Fibroblast of skin of abdomen (primary cell): ENCODE data around the gene IRX6. TPM values are rescaled to one million over a fixed set of nuclear protein-coding genes. Genes with fewer than 3 reads are reported as not detected.

Source experiments
- DNase-seq: peaks from one replicate; pipeline ENCODE4 v3.0.0-alpha.2; 2013
- polyA plus RNA-seq, 2 experiments: library from polyadenylated mRNA; unstranded; fragments of 120-200 nt; gene quantifications; one replicate each; pipeline ENCODE4 v1.2.1, GENCODE V29; 2013; ENCODE audit not compliant: insufficient read length in 2 of 2

Gene IRX6
- polyA plus RNA-seq (2013, experiment 1 of 2; ENCODE audit: insufficient read length): not detected
- not detected for polyA plus RNA-seq (2013, experiment 2 of 2; ENCODE audit: insufficient read length)

DNA sequence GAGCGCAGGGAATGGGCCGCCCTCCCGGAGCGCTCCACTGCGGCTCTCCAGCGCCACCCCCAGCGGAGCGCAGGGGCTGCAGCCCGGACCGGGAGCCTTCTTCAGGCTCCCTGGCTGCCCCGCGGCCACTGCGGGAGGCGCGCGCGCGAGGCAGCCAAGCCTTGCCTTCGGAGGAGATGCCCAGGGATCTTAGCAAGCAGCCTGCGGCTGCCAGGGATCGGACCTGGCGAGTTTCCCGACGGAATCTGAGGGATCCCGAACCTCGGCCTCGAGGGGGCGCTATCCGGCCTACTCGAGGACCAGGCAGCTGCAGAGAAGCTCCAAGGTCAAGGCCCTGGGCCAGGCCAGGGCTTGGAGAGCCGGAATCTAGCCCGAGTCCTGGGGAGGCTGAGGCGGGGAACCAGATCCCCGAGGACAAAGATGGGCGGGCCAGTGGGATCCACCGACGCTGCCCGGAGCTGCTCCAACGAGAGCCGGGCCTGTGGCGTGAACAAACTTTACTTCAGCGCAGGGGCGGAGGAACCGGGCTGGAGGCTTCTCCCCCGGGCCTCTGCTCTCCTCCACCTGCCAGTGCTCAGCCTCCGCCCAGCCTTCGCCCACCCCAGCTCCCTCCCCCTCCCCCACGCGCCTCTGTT lies at the start of gene IRX6:
IRX6 (plus strand) TSS at position 567 of the 635 bp plus-strand sequence. CDS start 889 bp downstream, outside the sequence.
- peak; percentile 34 for DNase-seq

DNA sequence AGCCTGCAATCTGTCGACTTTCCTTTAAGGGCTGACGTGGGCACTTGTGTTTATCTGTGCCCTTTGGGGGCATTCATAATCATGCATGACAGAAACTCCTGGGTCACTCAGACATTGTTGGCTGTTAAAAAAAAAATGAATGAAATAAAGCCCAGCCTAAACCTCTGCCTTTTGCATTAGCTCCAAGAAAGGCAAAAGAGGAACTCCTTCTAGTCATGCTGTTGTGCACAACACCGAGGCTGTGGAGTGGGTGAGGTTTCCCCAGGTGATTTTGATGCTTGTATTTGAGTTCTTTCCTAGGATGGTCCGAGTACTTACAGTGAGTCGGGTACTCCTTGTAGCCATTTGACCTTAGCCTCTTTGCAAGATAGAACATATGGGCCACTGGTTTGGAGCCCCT lies 49.6 kb upstream of the IRX6 start:
- DNase-seq: no peak

DNA sequence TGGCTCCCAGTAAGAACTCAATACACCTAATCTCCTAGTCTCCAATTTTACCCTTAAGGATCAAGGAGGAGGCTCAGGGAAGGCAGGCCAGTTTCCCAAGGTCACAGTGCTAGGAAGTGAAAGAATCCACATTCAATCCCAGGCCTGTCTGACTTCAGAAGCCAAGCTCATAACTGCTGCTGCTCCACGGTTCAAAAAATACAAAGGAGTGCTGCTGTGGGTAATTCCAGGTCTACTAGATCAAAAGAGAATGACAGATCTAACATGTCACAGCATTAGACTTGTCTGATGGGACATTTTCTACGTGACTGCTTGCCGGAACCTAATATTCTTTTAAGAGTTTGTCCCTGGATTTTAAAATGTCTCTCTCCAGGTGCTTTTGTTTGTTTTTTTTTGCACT lies 48.8 kb upstream of the IRX6 start:
- no peak for DNase-seq

DNA sequence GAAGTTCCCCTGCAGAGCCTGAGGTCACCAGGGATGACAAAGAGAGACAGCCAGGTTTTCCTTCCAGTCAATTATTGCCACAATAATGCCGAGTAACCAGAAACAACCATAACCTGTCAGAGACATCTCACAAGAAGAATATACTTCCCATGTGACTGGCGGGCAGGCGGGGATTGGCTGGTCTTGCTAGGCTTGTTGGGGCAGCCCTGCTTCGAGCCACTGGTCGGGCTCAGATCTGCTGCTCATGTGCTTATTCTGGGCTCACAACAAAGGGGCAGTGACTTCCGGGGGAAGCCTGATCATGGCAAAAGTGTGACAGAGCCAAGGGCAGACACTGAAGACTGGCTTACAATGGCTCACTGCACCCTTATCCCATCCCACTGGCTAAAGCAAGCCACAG lies 48.1 kb upstream of the IRX6 start:
- no peak for DNase-seq

DNA sequence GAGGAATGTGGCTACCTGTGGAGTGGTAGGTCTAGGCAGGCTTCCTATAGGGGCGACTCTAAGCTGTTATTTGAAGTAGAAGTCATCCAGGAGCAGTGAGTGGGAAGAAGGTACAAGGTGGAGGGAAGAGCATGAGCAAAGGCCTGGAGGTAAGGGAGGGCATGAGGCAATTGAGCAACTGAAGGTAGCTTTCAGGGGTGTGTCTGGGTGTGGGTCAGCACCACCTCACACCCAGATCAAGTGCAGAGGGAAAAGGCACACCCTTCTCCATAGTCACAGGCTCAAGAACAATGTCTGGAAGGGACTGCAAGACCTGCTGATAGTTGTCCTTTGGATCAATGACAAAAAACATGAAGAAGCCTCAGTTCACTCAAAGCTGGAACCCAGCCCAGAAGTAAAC lies 46.5 kb upstream of the IRX6 start:
- no peak for DNase-seq

DNA sequence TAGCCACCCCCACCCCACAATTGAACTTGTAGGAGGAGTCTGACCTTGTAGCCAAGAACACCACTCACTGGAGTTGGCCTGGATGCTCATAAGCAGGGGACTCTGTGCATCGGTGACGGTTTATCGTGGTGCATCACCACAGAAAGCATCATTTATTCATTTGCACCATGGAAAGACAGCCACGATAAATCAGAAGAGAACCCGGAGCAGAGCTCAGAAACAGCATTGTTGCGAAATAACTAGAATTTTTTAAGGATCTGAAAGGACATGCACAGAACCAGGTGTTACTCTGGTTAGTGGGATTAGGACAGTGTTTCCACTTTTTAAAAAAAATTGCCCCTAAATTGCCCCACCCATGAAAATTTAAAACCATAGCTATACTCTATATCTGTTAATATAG lies 44.4 kb upstream of the IRX6 start:
- DNase-seq: no peak

DNA sequence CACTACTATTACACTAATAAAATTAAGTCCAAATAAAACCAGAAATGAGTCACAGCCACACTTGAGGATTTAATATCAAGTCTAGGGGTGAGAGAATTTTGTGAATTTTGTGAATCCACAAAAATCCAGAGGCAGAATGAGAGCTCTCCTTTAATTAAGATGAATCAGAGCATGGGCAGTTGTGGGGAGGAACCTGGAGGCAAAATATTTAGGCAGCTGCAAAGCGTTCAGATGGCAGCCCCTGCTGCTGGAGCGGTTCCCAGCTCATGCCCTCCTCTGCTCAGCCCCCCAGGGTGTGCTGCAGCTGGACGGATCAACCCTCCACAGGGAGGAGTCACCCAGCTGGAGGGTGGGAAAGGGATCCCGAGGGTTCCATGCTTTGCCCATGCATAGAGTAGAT lies 43.4 kb upstream of the IRX6 start:
- peak; percentile 79 for DNase-seq

DNA sequence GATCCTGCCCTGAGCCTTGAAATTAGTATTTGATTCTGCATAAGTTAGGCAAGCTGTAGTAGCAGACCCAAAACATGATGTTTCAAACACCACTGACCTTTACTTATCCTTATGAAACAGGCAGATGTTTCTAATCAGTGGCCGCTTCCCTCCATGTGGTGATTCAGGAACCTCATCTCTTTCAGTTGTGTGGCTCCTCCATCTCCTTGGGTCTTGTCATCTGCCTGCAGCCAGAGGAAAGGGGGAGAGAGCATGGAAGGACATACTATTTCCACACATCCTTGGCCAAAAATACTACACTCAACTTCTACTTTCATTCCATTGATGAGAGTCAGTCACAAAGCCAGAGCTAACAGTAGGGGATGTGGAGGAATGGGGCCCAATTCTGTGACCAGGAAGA lies 41.6 kb upstream of the IRX6 start:
- peak; percentile 72 for DNase-seq

DNA sequence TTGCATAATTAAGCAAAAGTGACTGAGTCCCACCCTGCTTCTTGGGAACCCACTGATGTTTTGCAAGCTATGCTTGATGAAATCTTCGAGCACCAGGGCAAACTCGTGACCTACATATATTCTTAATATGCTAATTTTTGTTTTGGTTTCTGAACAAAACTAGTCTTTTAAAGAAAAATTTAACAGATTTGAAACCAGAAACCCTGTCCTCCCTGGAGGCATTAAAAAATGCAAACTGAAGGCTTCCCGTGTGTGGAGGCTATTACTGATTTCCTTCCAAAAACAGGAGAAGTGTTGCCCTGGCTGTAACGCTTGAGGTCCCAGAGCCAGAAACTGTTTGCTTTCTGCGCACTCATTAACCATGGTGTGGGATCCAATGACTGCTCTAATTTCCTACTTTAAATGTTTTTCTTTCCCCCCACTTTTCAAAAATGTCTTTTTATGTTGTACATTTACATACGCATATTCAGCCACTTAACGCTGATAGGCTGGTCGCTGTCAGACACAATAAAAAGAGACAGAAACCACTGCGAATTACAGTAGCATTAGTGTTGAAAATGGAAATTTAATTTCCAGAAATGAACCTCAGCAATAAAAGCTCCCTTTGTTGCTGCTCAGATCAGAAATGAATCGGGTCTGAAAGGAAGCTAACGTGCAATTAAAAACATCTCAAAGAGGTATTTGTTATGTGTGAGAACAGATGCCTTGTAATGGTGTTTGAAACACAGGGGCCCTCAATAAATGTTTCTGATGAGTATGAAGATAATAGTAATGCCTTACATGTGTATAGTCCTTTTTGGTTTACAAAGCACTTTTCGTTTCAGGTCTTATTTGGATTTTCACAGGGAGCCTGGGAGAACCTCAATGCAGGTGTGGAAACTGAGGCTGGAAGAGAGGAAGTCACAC lies 39.9 kb upstream of the IRX6 start:
- DNase-seq: no peak

DNA sequence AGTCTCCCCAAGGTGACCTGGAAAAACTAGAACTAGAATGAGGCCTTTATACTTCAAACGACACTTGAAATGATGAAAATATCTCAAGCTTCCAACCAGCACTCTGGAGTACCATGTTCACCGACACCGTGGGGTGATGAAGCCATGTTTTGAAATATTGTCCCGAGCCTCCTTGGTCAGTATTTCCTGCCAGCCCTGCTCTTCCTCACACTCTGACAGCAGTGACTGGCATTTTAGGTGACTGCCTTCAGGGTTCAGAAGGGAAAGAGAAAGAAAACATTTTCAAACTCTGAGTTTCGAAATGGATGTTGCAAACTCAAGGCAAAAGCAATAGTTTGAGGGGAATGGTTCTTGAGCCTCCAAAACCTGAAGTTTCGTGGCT lies 39.3 kb upstream of the IRX6 start:
- DNase-seq: no peak

DNA sequence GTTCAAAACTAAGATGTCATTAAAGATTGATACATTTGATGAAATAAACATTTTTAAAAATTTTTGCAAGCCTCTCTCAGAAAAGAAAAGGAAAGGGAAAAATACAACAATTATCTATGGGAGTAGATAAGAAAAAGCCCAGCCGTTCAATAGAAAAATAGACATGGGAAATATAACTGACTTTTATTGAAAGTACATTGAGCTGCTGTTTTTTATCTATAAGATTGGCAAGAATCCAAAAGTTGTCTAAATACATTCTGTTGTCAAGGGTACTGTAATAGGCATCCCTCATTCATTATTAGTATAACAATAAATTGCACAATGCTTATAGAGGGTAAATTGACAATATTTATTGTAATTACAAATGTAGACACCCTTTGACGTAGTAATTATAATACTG lies 38.4 kb upstream of the IRX6 start:
- DNase-seq: no peak

DNA sequence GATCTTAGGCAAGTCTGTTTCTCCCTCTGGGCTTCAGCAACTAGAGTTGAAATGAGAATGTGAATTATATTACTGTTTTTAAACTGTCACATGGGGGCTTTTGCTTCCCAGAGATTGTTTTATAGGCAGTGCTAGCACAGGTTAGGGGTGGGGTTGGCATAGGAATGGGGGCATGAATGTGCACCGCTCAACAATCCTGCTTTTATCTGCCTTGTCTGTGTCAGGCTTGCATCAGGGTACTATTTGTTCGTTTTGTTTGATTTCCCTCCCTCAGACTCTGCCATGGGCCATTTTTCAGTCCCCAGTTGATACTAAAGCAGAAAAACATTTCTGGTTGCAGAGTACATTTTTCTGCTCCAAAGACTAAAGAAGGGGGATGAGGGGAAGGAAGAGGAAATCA lies 34.6 kb upstream of the IRX6 start:
- DNase-seq: no peak

DNA sequence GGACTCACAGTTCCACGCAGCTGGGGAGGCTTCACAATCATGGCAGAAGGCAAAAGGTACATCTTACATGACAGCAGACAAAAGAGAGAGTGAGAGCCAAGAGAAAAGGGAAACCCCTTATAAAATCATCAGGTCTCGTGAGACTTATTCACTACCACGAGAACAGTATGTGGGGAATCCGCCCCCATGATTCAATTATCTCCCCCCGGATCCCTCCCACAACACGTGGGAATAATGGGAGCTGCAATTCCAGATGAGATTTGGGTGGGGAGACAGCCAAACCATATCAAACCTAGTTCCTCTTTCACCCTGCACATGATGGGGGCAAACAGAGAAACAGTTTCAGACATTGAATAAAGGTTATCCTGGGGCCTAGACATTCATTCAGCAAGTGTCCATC lies 32.2 kb upstream of the IRX6 start:
- no peak for DNase-seq

DNA sequence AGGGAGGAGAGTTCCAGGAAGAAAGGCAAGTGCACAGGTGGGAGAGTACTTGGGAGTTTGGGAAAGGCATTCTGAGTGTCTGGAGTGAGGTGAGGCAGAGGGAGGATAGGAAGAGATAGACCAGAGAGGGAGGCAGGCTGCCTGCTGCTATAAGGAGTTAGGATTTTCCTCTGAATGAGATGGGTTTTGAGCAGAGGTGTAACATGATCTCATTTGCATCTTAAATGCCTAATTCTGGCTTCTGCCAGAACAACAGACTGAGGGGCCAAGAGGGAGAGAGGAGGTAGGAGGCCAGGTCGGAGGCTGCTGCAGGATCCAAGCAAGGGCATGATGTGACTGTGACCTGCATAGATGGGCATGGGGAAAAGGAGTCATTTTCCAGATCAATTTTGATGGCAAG lies 31.5 kb upstream of the IRX6 start:
- DNase-seq: no peak

DNA sequence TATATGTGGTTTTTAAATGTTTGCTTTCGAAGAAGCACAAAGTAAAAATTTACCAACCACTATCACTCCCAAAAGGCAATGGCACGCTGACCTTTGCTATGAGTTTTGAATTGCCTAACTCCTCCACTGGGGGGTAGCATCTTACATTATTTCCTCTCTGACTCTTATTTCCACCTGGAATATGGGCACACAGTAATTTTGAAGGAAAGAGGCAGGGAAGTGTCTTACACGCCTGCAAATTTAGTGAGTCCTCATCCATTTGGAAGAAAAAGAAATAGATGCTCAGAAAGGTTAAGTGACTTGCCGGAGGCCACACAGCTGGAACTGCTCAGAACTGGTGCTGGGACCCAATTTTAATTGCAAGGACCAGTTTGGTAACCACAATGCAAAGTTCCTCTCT lies 29.9 kb upstream of the IRX6 start:
- DNase-seq: no peak

DNA sequence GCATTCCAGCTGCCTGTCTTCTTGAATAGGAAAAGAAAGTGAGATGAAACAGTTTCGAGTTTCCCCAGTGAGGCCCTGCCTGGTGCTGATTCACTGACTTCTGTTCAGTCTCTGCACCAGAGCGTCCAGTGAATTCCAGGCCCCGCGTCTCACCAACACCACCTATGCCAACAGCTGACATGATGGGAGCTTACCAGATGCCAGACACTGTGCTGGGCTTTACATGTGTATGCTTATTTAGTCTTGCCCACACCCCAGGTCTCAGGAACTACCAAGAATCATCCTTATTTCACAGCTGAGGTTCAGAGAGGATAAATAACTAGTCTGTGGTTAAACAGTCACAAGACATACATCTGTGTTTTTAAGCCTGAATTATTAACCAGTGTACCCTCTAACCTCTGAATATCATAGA lies 29.1 kb upstream of the IRX6 start:
- DNase-seq: peak; percentile 50

DNA sequence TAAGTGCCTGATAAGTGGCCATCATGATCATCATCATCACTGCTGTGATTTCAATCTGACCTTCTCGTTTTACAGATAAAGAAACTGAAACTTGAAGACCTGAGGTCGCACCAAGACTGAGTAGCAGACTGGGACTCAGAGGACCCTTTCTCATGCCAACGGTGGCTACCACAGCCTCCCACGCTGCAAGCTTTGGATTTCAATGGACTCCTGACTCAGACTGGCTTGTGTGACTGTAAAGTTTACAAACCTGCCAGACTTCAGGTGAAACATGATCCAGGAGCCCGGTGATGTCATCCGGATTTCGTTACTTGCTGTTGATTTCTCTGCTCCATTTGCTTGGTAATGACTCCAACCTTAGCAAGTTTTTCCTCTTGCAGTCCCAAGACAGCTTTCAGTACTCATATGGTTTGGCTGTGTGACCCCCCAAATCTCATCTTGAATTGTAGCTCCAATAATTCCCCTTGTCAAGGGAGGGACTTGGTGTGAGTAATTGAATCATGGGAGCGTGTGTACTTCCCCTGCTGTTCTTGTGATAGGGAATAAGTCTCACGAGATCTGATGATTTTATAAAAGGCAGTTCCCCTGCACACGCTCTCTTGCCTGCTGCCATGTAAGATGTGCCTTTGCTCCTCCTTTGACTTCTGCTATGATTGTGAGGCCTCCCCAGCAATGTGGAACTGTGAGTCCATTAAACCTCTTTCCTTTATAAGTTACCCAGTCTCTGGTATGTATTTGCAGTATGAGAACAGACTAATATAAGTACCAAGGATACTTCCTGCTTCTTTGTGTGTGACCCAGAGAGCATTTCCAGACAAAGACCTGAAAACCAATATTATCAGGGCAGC lies 26.7 kb upstream of the IRX6 start:
- DNase-seq: no peak

DNA sequence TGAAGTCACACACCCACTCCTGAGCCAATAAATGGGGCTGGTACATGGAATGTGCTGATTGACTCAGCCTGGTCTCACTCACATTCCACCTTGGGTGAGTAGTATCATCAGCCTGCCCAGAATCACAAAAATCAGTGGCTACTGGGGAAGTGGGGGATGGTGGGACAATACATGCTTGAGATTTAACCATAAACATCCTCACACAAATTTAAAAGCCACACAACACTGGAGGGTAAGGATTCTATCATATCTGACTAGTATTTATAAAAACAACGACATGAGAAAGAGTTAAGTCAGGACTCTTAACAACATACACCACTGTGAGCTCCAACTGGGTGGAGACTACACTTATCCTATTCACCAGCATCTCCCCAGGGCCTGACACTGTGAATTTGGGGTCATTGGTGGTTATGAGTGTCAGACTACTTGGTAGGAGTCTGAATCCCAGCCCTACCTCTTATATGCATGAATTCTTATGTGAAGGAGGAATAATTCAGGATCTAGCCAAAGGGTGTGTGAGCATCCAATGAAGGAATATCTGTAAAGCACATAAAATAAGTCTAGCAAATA lies 26.0 kb upstream of the IRX6 start:
- DNase-seq: peak; percentile 78

DNA sequence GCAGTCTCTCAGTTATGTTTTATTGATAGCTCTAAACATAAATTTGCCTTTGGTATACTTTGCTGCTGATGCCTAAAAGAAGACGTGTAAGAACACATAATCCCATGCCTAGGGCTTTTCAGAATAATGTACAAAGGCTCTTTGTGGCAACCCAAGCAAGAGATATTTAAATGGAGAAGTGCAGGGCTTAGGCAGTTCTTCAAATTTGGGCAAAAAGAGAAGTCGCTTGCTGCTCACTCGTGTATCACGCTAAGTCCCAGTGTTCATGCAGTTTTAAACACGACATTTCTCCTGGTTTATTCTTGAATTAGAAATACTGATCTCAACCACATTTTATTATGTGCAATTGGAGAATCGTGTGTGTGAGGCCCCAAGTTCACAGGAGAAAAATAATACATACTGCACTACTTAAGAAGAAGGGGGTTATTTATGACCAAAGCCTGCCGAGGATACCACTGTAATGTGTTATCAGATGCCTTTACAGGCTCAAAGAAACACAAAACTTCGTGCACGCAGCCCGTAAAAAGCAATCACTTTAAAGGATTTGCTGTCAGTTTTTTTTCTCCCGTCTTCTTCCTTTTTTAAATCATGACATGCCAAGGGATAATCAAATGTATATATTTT lies 22.5 kb upstream of the IRX6 start:
- DNase-seq: no peak

DNA sequence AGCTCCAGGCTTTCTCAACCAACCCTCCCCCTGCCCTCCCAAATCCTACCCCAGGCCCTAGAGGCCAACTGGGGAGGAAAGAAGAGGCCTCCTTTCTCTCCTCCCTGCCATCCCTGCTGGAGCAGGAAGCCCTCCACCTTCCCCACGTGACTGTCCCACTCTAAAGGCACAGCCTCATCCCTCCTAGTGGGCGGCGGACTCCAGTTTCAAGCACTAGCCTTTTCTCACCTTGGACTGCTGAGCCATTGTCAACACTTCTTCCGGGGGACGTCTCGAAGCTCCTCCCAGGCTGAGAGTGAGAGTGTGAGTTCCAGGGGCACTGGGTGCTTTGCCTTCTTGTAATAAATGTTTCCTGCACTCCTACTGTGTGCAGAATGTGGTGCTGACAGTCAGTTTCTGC lies 21.4 kb upstream of the IRX6 start:
- DNase-seq: no peak

DNA sequence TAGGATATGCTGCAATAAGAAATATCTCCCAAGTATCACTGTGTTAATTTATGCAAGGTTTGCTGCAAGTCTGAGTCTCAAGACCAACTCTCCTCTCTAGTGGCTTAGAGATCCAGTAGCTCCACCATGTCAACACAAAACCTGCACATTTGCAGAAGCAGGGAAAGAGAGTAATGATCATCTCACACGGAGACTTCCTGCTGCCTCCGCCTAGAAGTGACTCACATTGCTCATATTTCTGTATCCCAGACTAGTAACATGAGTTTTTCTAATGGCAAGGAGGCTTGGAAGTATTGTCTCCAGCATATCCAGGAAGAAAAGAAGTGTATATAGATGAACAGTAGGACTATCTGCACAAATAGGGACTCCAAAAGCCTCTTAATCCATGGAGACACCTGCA lies 15.0 kb upstream of the IRX6 start:
- no peak for DNase-seq

DNA sequence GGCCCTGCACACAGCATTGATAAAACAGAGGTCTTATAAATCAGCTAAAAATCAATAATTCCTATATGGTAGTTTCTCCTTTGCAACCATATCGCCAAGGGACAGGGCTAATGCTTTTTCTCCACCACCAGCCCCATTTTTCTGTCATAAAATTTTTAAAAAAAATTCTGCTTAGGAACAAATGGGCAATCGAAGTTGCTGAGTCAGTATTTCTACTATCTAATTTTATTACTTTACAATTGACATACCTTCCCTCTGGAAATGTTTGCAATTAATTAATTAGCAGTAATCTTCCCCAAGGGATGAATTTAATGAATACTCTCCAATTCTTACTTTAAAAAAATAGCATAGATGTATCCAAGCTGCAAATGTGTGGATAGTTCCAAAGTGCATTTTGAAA lies 1.7 kb upstream of the IRX6 start:
- no peak for DNase-seq
